Measurements from ENCODE around the gene RALGPS1. TPM values are rescaled to one million over a fixed set of nuclear protein-coding genes. Genes with fewer than 3 reads are reported as not detected.

RALGPS1 gene
- total RNA-seq, 1 experiment from 2014 or later, result 18.6 TPM

GRCh38 chr9:127219520-127219919, 304.9 kb downstream of the RALGPS1 start:
- no CpG with 5 or more reads among the region's 6 CpGs for WGBS (ENCODE audit: extremely low coverage, insufficient read length, low lambda C conversion rate)

More at GRCh38 chr9:127219520-127219919, 304.9 kb downstream of the RALGPS1 start:
- H2AFZ ChIP-seq (ENCODE audit: low read length), result no peak overlapping the region
- H3K4me3 Mint-ChIP-seq, result no peak overlapping the region
- no peak overlapping the region for H2BK20ac ChIP-seq (ENCODE audit: low read depth, low read length, poor library complexity, severe bottlenecking)
- H2BK5ac ChIP-seq (ENCODE audit: insufficient read length, low read length), result no peak overlapping the region
- H3K9ac ChIP-seq (ENCODE audit: extremely low read depth, insufficient read length, low read length), result no peak overlapping the region
- no peaks in the 10 kb centered on the region for H3K9me3 ChIP-seq (ENCODE audit: control insufficient read depth, low read depth, low read length)
- no peak for DNase-seq
- peak overlapping the region in 1 of 3 experiments; percentile 18; a peak in 1 of 7 replicates for H3K27ac Mint-ChIP-seq
- H3K23me2 ChIP-seq (ENCODE audit: insufficient read length, low read depth, low read length, poor library complexity, severe bottlenecking), result peaks cover 7% of the 10 kb centered on the region
- no peak overlapping the region for H4K91ac ChIP-seq (ENCODE audit: insufficient read length, low read depth, low read length)
- H3K27ac ChIP-seq (ENCODE audit: insufficient read length, low read depth, low read length), result no peak overlapping the region
- H3K23ac ChIP-seq (ENCODE audit: insufficient read length, low read depth, low read length), result no peak overlapping the region
- H3K18ac ChIP-seq (ENCODE audit: insufficient read length, low read depth, low read length), result no peak overlapping the region
- no peak overlapping the region for H3K14ac ChIP-seq (ENCODE audit: insufficient read depth, low read length)
- no peak overlapping the region for H2BK12ac ChIP-seq (ENCODE audit: insufficient read length, low read depth, low read length)
- TF ChIP-seq CTCF (conservative IDR thresholded peaks at IDR 0.05), result no peak
- no peak overlapping the region for H4K8ac ChIP-seq (replicated peaks; ENCODE audit: insufficient read length, low read depth, low read length)
- no peak overlapping the region for H3T11ph ChIP-seq (ENCODE audit: low read length)
- no peak overlapping the region for H2BK15ac ChIP-seq (ENCODE audit: low read depth, low read length)
- no peak overlapping the region for H3K4me2 ChIP-seq (ENCODE audit: insufficient read depth, insufficient read length, low read length)
- H3K56ac ChIP-seq (ENCODE audit: insufficient read length, low read depth, low read length), result no peak overlapping the region
- H3K36me3 Mint-ChIP-seq (ENCODE audit: insufficient read depth in 1 of 3, low read depth in 3 of 3), result no peaks in the 10 kb centered on the region; a peak in 1 of 7 replicates
- no peaks in the 10 kb centered on the region for H4K20me1 ChIP-seq (ENCODE audit: control insufficient read depth, insufficient read depth, insufficient read length)
- H3K27me3 Mint-ChIP-seq (ENCODE audit: low read depth), result peaks cover 24% of the 10 kb centered on the region
- no peak overlapping the region for H2BK120ac ChIP-seq (ENCODE audit: low read depth, low read length, poor library complexity, severe bottlenecking)
- H3K4ac ChIP-seq (ENCODE audit: low read depth, low read length), result no peak overlapping the region
- H3K4me1 Mint-ChIP-seq, result peaks cover 13 to 14% of the 10 kb centered on the region in 2 experiments
- H2AK5ac ChIP-seq (ENCODE audit: insufficient read length, low read length), result no peak overlapping the region
- no peaks in the 10 kb centered on the region for H3K79me1 ChIP-seq (ENCODE audit: insufficient read depth, low read depth, low read length, poor library complexity, severe bottlenecking)
- no peaks in the 10 kb centered on the region for H3K9me3 Mint-ChIP-seq
- no peaks in the 10 kb centered on the region for H3K79me2 ChIP-seq (ENCODE audit: insufficient read depth, low read length)
- H3K27me3 ChIP-seq (ENCODE audit: insufficient read depth, low read length), result no peaks in the 10 kb centered on the region
- no peak overlapping the region for H4K5ac ChIP-seq (ENCODE audit: insufficient read length, low read depth, low read length)
- H3K4me1 ChIP-seq (ENCODE audit: insufficient read depth, low read length), result no peaks in the 10 kb centered on the region

All from H9 (cell line).